T-helper 1 cell treated with Interleukin-12 subunit alpha and Interleukin-12 subunit beta and Interleukin-4 antibody, amounts not matched to agents 30 ng/mL and 1 ng/mL, for 36 hours (primary cell): Measurements from ENCODE around the gene PHTF1. TPM values are rescaled to one million over a fixed set of nuclear protein-coding genes. Genes with fewer than 3 reads are reported as not detected.

Experiments used
- intact Hi-C: fragments of 100-400 bp; cut with micrococcal nuclease; formaldehyde crosslinking; loops from one replicate; pipeline ENCODE4 v1.15.1; 2024
- total RNA-seq: library from RNA; stranded (reverse); gene quantifications from 2 replicates; pipeline ENCODE4 v1.2.3, GENCODE V29; 2022

The PHTF1 gene
- total RNA-seq: 17.3 and 22.0 TPM in 2 replicates

- intact Hi-C loops: loop anchor here (1.0 to 5.0 kb wide), 11 partner anchors 17 to 1042 kb away; partner anchors contain the start of genes AP4B1, CSDE1, HIPK1 and LRIG2
Measured at GRCh38 chr1:113759333-113760101, at the start of gene PHTF1. TSS of gene PHTF1 (minus strand) at chr1:113759486. CDS start at chr1:113758703, 783 bp downstream.

GRCh38 chr1:113808450-113809195 is 49.3 kb upstream of the PHTF1 start:
- intact Hi-C loops: no loop called here

GRCh38 chr1:113805639-113806038 is 46.4 kb upstream of the PHTF1 start:
- intact Hi-C loops: no loop called here

- intact Hi-C loops: no loop called here
Measured at GRCh38 chr1:113805256-113805531, 45.9 kb upstream of the PHTF1 start.

GRCh38 chr1:113804421-113805255 is 45.4 kb upstream of the PHTF1 start:
- intact Hi-C loops: no loop called here

- intact Hi-C loops: no loop called here
Measured at GRCh38 chr1:113802367-113803007, 43.2 kb upstream of the PHTF1 start.

- intact Hi-C loops: no loop called here
Measured at GRCh38 chr1:113800487-113800886, 41.2 kb upstream of the PHTF1 start.

- intact Hi-C loops: no loop called here
Measured at GRCh38 chr1:113797472-113797871, 38.2 kb upstream of the PHTF1 start.

- intact Hi-C loops: no loop called here
Measured at GRCh38 chr1:113793878-113794834, 34.9 kb upstream of the PHTF1 start.

GRCh38 chr1:113792986-113793385 is 33.7 kb upstream of the PHTF1 start:
- intact Hi-C loops: no loop called here

GRCh38 chr1:113792471-113792870 is 33.2 kb upstream of the PHTF1 start:
- intact Hi-C loops: no loop called here

GRCh38 chr1:113788802-113789201 is 29.5 kb upstream of the PHTF1 start:
- intact Hi-C loops: loop anchor here (10.0 kb wide), 1 partner anchor 394 kb away; the partner anchor contains the start of gene MAGI3

GRCh38 chr1:113787663-113788062 is 28.4 kb upstream of the PHTF1 start:
- intact Hi-C loops: loop anchor here (10.0 kb wide), 1 partner anchor 393 kb away; the partner anchor contains the start of gene MAGI3

- intact Hi-C loops: loop anchor here (10.0 kb wide), 1 partner anchor 391 kb away; the partner anchor contains the start of gene MAGI3
Measured at GRCh38 chr1:113786069-113786468, 26.8 kb upstream of the PHTF1 start.

- intact Hi-C loops: loop anchor here (10.0 kb wide), 1 partner anchor 389 kb away; the partner anchor contains the start of gene MAGI3
Measured at GRCh38 chr1:113784104-113784779, 25.0 kb upstream of the PHTF1 start.

- intact Hi-C loops: loop anchor here (1.0 to 10.0 kb wide), 7 partner anchors 15 to 389 kb away; partner anchors contain the start of genes AP4B1, HIPK1, MAGI3 and PTPN22
Measured at GRCh38 chr1:113783254-113784103, 24.2 kb upstream of the PHTF1 start.

- intact Hi-C loops: loop anchor here (2.0 to 10.0 kb wide), 2 partner anchors 16 to 388 kb away; partner anchors contain the start of gene MAGI3
Measured at GRCh38 chr1:113782406-113782805, 23.1 kb upstream of the PHTF1 start.
